Measurements from ENCODE around the gene ZBP1. TPM values are rescaled to one million over a fixed set of nuclear protein-coding genes. Genes with fewer than 3 reads are reported as not detected.

ZBP1 gene
- total RNA-seq, 3 donors from 2014 or later: 0.73 to 2.4 TPM; not detected in 1

DNA sequence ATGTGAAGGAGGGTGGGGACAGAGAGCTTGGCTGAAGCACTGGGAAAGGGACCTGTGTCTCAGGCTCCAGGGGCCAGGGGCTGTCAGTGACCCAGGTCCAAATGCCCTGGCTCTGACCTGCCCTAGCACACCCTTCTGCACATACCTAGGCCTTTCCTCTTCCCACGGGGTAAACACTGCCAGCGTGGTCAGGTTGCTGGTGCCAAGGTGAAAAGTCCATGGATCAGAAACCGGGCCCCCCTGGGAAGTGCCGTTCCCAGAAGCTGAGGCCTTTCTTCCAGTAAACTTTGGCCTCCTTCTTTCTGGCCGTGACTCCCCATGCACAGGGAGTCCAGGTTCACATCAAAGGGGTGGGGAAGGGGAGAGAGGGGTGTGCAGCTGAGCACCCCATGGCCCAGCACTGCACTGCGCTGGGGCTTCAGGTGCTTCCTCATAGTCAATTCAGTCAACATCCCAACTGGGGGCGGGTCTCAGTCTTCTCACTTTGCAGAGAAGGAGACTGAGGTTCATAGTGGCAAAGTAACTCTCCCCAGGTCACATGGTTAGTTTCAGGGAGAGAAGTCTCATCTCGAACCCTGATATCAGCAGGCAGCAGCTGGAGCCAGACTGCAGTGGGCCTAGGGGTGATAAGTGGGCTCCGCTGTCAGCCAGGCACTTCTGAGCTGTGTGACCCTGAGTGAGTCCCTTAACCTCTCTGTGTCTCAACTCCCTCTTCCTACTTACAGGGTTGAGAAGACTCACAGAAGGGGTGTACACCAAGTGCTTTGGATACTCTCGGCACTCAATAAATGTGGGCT, 42.3 kb downstream of the ZBP1 start:
- Histone ChIP-seq H3K9me3 (no peaks in the 10 kb centered on the region), H3K27ac (no peak overlapping the region), H3K4me3 (no peak overlapping the region), H3K27me3 (peaks cover 0 to 41% of the 10 kb centered on the region in 2 donors), H3K36me3 (no peaks in the 10 kb centered on the region), H3K4me1 (no peaks in the 10 kb centered on the region)
- intact Hi-C loops (cut with DNase I; ENCODE audit: low total_unique reads): no loop called here
- no peak for DNase-seq (ENCODE audit: low spot score in 2 of 2)
- TF ChIP-seq POLR2A (IDR thresholded peaks at IDR 0.05): no peak
- no peak for TF ChIP-seq CTCF (IDR thresholded peaks at IDR 0.05)
- TF ChIP-seq POLR2AphosphoS5 (IDR thresholded peaks at IDR 0.05): no peak

DNA sequence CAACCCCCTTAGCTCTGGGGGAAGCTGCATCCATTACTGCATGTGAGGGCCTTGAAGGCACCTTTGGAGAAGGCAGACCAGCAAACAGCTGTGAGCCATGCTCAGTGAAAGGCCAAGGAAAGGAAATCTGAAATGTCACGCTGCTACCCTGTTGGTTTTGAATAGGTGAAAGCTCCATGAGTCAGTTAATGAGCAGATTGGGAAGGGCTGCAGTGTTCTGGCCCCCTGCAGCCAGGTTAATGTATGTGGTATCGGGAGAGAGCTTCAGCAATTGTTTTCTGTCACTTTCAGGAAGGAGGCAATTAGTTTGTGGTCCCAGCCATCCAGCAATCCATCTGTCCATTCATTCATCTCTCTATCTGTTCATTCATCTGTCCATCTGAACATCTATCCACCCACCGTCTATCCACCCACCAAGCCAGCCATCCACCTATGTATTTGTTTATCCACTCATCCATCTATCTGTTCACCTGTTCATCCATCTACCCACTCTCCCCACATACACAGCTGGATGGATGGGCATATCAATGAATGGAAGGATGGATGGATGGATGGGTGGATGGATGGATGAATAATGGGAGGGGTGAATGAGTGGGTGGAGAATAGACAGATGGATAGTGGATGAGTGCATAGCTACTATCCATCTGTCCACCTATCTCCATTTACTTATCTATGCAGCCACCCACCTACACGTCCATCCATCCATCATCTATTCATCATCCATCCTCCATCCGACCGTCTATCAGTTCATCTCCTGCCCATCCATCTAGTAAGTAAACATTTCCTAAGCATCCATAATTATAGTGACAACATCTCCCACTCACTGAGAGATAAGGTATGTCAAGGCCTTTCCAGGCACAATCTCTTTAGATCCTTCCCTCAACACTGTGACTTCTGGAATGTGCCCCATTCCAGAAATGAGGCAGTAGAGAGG, 43.3 kb downstream of the ZBP1 start:
- Histone ChIP-seq H3K4me3 (no peak overlapping the region), H3K9me3 (no peaks in the 10 kb centered on the region), H3K4me1 (no peaks in the 10 kb centered on the region), H3K27ac (no peak overlapping the region), H3K36me3 (no peaks in the 10 kb centered on the region), H3K27me3 (peaks cover 0 to 41% of the 10 kb centered on the region in 2 donors)
- TF ChIP-seq POLR2AphosphoS5 (IDR thresholded peaks at IDR 0.05): no peak
- no peak for TF ChIP-seq CTCF (IDR thresholded peaks at IDR 0.05)
- no peak for TF ChIP-seq POLR2A (IDR thresholded peaks at IDR 0.05)
- DNase-seq (ENCODE audit: low spot score in 2 of 2): no peak
- intact Hi-C loops (cut with DNase I; ENCODE audit: low total_unique reads): no loop called here

GRCh38 chr20:57576002-57576401, 44.2 kb downstream of the ZBP1 start:
- Histone ChIP-seq H3K27ac (no peak overlapping the region), H3K9me3 (no peaks in the 10 kb centered on the region), H3K4me1 (no peaks in the 10 kb centered on the region), H3K27me3 (peaks cover 0 to 38% of the 10 kb centered on the region in 2 donors), H3K36me3 (no peaks in the 10 kb centered on the region), H3K4me3 (no peak overlapping the region)
- DNase-seq (ENCODE audit: low spot score in 2 of 2): no peak
- intact Hi-C loops (cut with DNase I; ENCODE audit: low total_unique reads): no loop called here
- TF ChIP-seq POLR2AphosphoS5 (IDR thresholded peaks at IDR 0.05): no peak

- intact Hi-C loops (cut with DNase I; ENCODE audit: low total_unique reads): no loop called here
- Histone ChIP-seq H3K36me3 (no peaks in the 10 kb centered on the region), H3K4me3 (no peak overlapping the region), H3K27me3 (peaks cover 0 to 30% of the 10 kb centered on the region in 2 donors), H3K9me3 (no peaks in the 10 kb centered on the region), H3K27ac (no peak overlapping the region), H3K4me1 (no peaks in the 10 kb centered on the region)
- DNase-seq (ENCODE audit: low spot score in 2 of 2): no peak
- TF ChIP-seq POLR2A (IDR thresholded peaks at IDR 0.05): no peak
- TF ChIP-seq CTCF (IDR thresholded peaks at IDR 0.05): no peak
- TF ChIP-seq POLR2AphosphoS5 (IDR thresholded peaks at IDR 0.05): no peak
Measured at GRCh38 chr20:57574954-57575353, 45.3 kb downstream of the ZBP1 start.

DNA sequence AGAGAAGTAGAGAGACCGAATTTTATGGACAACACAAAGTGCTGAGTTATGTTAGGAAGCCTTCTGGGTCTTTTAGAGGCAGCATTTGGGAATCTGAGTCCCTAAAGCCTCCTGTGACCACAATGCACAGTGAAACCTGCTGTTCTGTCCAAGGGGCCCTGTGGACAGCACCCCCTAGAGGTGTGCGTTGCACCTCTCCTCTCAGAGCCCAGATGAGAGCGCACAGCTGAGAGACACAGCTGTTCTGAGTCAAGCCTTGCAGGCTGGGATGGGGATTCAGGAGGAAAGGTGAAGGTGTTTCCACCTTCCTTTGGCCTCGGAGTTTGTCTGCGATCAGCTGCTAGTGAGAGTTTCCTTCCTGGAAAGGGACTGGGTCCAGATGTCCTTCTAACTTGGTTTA, 46.3 kb downstream of the ZBP1 start:
- intact Hi-C loops (cut with DNase I; ENCODE audit: low total_unique reads): no loop called here
- no peak overlapping the region for H3K4me3 ChIP-seq
- TF ChIP-seq POLR2A (IDR thresholded peaks at IDR 0.05) (no peak), CTCF (IDR thresholded peaks at IDR 0.05) (no peak), POLR2AphosphoS5 (IDR thresholded peaks at IDR 0.05) (no peak)
- H3K27me3 ChIP-seq: peaks cover 0 to 21% of the 10 kb centered on the region in 2 donors
- no peaks in the 10 kb centered on the region for H3K36me3 ChIP-seq
- H3K9me3 ChIP-seq: no peaks in the 10 kb centered on the region
- no peak overlapping the region for H3K27ac ChIP-seq
- no peak for DNase-seq (ENCODE audit: low spot score in 2 of 2)
- no peaks in the 10 kb centered on the region for H3K4me1 ChIP-seq

All from breast epithelium (tissue), 4 donors.